Mesothelial cell of epicardium (in vitro differentiated cells): ENCODE results near the gene DNER. TPM values are rescaled to one million over a fixed set of nuclear protein-coding genes. Genes with fewer than 3 reads are reported as not detected.

Experiments
- DNase-seq, 2 experiments: peaks; one replicate each; pipeline ENCODE4 v3.0.0; 2021; ENCODE audit warnings: low spot score in 2 of 2; ENCODE audit not compliant: unreplicated experiment in 2 of 2
- H3K27ac Mint-ChIP-seq: 2 replicates; pipeline ENCODE4 v1.8.0; 2021; ENCODE audit warnings: mixed read lengths
- H3K27me3 Mint-ChIP-seq: 2 replicates; pipeline ENCODE4 v1.8.0; 2021; ENCODE audit warnings: low read depth, mixed read lengths
- H3K36me3 Mint-ChIP-seq: 2 replicates; pipeline ENCODE4 v1.8.0; 2021; ENCODE audit warnings: mixed read lengths
- H3K4me1 Mint-ChIP-seq: 2 replicates; pipeline ENCODE4 v1.8.0; 2021; ENCODE audit warnings: mixed read lengths
- H3K4me3 Mint-ChIP-seq: 2 replicates; pipeline ENCODE4 v1.8.0; 2021; ENCODE audit warnings: mild to moderate bottlenecking, moderate library complexity, mixed read lengths
- H3K9me3 Mint-ChIP-seq: 2 replicates; pipeline ENCODE4 v1.8.0; 2021; ENCODE audit warnings: mixed read lengths
- total RNA-seq: library from RNA; stranded (reverse); gene quantifications from 3 replicates; pipeline ENCODE4 v1.2.1, GENCODE V29; 2021
- TF ChIP-seq, protein P1 (sequence below): fragments of 200-600 bp; sonication (generic); IDR thresholded peaks from one replicate; pipeline ENCODE4 v1.5.0; 2021; ENCODE audit warnings: antibody characterized with exemption; ENCODE audit not compliant: unreplicated experiment

Gene DNER
- total RNA-seq, 1 donor from 2014 or later: not detected

GRCh38 chr2:229719926-229720647, 5.7 kb upstream of the DNER start:
- DNase-seq: no peak
- no peak overlapping the region for H3K27ac Mint-ChIP-seq
- TF ChIP-seq, protein P1, sequence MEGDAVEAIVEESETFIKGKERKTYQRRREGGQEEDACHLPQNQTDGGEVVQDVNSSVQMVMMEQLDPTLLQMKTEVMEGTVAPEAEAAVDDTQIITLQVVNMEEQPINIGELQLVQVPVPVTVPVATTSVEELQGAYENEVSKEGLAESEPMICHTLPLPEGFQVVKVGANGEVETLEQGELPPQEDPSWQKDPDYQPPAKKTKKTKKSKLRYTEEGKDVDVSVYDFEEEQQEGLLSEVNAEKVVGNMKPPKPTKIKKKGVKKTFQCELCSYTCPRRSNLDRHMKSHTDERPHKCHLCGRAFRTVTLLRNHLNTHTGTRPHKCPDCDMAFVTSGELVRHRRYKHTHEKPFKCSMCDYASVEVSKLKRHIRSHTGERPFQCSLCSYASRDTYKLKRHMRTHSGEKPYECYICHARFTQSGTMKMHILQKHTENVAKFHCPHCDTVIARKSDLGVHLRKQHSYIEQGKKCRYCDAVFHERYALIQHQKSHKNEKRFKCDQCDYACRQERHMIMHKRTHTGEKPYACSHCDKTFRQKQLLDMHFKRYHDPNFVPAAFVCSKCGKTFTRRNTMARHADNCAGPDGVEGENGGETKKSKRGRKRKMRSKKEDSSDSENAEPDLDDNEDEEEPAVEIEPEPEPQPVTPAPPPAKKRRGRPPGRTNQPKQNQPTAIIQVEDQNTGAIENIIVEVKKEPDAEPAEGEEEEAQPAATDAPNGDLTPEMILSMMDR: no peak
- no peaks in the 10 kb centered on the region for H3K36me3 Mint-ChIP-seq
- peaks cover 71% of the 10 kb centered on the region for H3K27me3 Mint-ChIP-seq
- H3K4me1 Mint-ChIP-seq: no peaks in the 10 kb centered on the region
- H3K9me3 Mint-ChIP-seq: no peaks in the 10 kb centered on the region
- no peak overlapping the region for H3K4me3 Mint-ChIP-seq

DNA sequence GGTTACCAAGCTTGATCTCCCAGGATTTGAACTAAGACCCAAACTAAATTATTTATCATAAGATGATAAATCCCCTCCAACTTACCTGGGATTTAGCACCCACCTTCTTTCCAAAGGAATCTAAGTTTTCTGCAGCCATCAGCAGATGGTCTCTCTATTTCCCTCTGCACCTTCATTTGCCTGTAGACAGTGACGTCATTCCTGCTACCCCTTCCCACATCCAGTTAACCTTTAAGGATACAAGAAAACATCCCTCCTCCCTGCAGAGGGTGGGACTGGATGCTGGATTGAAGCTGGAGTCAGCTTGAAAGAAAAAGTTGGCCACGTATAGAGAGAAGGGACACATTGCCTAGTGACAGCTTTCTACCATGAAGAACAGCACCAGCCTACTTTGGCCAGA, 3.7 kb upstream of the DNER start:
- peaks cover 2% of the 10 kb centered on the region for H3K4me1 Mint-ChIP-seq
- H3K4me3 Mint-ChIP-seq: no peak overlapping the region
- H3K27me3 Mint-ChIP-seq: peaks cover 70% of the 10 kb centered on the region

GRCh38 chr2:229715895-229716507, 1.6 kb upstream of the DNER start:
- Mint-ChIP-seq H3K9me3 (no peaks in the 10 kb centered on the region), H3K27me3 (peaks cover 84% of the 10 kb centered on the region), H3K36me3 (no peaks in the 10 kb centered on the region), H3K4me1 (peaks cover 2% of the 10 kb centered on the region), H3K27ac (no peak overlapping the region), H3K4me3 (no peak overlapping the region)
- DNase-seq: no peak
- TF ChIP-seq, protein P1: peak; percentile 36

More for the DNA sequence above, 3.7 kb upstream of the DNER start:
- Mint-ChIP-seq H3K27ac (no peak overlapping the region), H3K9me3 (no peaks in the 10 kb centered on the region), H3K36me3 (no peaks in the 10 kb centered on the region)
- TF ChIP-seq, protein P1: no peak
- DNase-seq: no peak

DNA sequence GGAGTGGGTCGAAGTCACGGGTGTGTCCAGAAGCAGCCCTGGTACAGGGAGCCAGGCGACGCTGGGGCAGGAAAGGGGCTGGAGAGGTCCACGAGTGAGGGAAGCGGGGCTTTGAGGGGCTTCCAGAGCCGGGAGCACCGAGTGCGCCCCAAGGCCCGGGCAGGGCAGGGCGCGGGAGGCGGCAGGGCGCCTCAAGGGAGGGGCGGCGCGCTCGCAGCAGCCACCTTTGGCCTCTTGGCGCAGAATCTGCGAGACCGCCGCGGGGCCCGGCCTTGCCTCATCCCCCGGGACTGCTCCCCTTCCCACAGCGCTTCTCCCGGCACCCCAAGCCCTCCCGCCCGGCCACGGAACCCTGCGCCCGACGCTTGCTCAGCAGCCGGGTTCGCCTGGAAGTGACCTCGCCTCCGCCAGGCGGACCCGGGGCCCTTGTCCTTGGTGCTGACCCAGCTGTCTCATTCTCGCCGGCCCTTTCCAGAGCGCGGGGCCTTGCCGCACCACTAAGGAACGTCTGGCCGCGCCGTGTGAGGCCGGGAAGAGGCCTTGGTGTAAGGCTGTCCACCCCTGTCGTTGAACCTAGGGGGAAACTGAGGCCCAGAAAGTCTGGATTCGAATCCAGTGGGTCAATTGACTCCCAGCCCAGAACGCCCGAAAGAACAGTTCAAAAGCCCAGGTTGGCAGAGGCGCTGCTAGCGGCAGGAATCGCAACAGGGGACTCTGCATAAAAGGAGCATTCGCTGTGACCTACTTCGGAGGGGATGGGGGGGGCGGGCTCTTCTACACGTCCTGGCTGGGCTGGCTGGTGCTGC, 584 bp upstream of the DNER start:
- H3K4me1 Mint-ChIP-seq: peaks cover 2% of the 10 kb centered on the region
- H3K9me3 Mint-ChIP-seq: no peaks in the 10 kb centered on the region
- peak overlapping the region; percentile 51 for H3K4me3 Mint-ChIP-seq
- TF ChIP-seq, protein P1: no peak
- H3K36me3 Mint-ChIP-seq: no peaks in the 10 kb centered on the region
- no peak overlapping the region for H3K27ac Mint-ChIP-seq
- peak; percentile 51 to 72 for DNase-seq
- H3K27me3 Mint-ChIP-seq: peaks cover 88% of the 10 kb centered on the region

GRCh38 chr2:229713371-229714079, 830 bp downstream of the DNER start:
- Mint-ChIP-seq H3K36me3 (no peaks in the 10 kb centered on the region), H3K27ac (no peak overlapping the region), H3K4me3 (peak overlapping the region; percentile 51), H3K9me3 (no peaks in the 10 kb centered on the region), H3K4me1 (peaks cover 2% of the 10 kb centered on the region), H3K27me3 (peaks cover 88% of the 10 kb centered on the region)
- TF ChIP-seq, protein P1: no peak
- no peak for DNase-seq
